GM23248 (cell line): ENCODE results near the gene BDH1.

Experiments used
- EZH2 ChIP-seq: fragments of 200-600 bp; sonication (generic); IDR thresholded peaks from 2 replicates; pipeline ENCODE4 v1.6.1; 2018; ENCODE audit warnings: antibody characterized with exemption, mild to moderate bottlenecking; ENCODE audit not compliant: insufficient read depth, poor library complexity, severe bottlenecking
- EZH2phosphoT487 ChIP-seq: fragments of 200-600 bp; sonication (generic); IDR thresholded peaks from 2 replicates; pipeline ENCODE4 v1.6.1; 2018; ENCODE audit warnings: antibody characterized with exemption, moderate library complexity, mild to moderate bottlenecking, low read depth; ENCODE audit not compliant: insufficient read depth

GRCh38 chr3:197499427-197499826, 56.3 kb downstream of the BDH1 start:
- no peak for TF ChIP-seq EZH2phosphoT487
- TF ChIP-seq EZH2, result no peak
